Measurements from ENCODE around the gene GZMH. TPM values are rescaled to one million over a fixed set of nuclear protein-coding genes. Genes with fewer than 3 reads are reported as not detected.
"Not testable (repeated sequence)": the region's sequence is repeated elsewhere in the genome, so short reads cannot be mapped to it uniquely, and the experiment has no call there.

Gene GZMH
- total and polyA plus RNA-seq, 7 experiments from 2014 or later, result 0.70 to 67.6 (median 1.6) TPM

- Histone ChIP-seq H3K4me1 (ENCODE audit: control insufficient read depth in 2 of 2, insufficient read depth in 2 of 2, low read length in 2 of 2) (peaks cover 0 to 51% of the 10 kb centered on the region in 2 donors), H3K27me3 (ENCODE audit: control insufficient read depth in 2 of 2, insufficient read depth in 2 of 2, low read length in 2 of 2) (no peaks in the 10 kb centered on the region), H3K4me3 (ENCODE audit: low read length) (no peak overlapping the region), H3K36me3 (ENCODE audit: control insufficient read depth in 2 of 3, insufficient read depth in 3 of 3, low read length in 3 of 3) (no peaks in the 10 kb centered on the region), H3K9me3 (ENCODE audit: control insufficient read depth in 2 of 3, low read length in 3 of 3) (no peaks in the 10 kb centered on the region), H3K27ac (ENCODE audit: low read depth, low read length) (no peak overlapping the region)
- POLR2A ChIA-PET, result no interaction called here
- Mint-ChIP-seq H3K36me3 (peaks cover 0 to 4% (median 0%) of the 10 kb centered on the region in 5 donors), H3K27me3 (peaks cover 0 to 4% (median 0%) of the 10 kb centered on the region in 5 donors), H3K4me1 (peaks cover 0 to 56% (median 3%) of the 10 kb centered on the region in 7 donors), H3K4me3 (peak overlapping the region in 2 of 10 donors; percentile 52 to 85), H3K9me3 (peaks cover 0 to 3% (median 0%) of the 10 kb centered on the region in 11 donors), H3K27ac (peak overlapping the region in 6 of 9 donors; percentile 18 to 86 (median 36))
- DNase-seq, result peak in 8 of 9 donors; percentile 18 to 75 (median 46)
- intact Hi-C loops (cut with micrococcal nuclease), result loop anchor here (1.0 to 5.0 kb wide), 9 partner anchors 29 to 527 kb away; partner anchors contain the start of gene GZMB (in 1 of the 2)
- ATAC-seq, result peak; percentile 79
- CTCF ChIA-PET, result interaction anchor here (0.7 to 2.1 kb wide), 9 partner anchors 27 to 129 kb away, joined by 3 to 10 read pairs (median 4); no protein-coding TSS in a partner anchor
Measured at GRCh38 chr14:24605435-24606190, 3.9 kb downstream of the GZMH start.

- Mint-ChIP-seq H3K27ac (no peak overlapping the region), H3K27me3 (peaks cover 12 to 28% (median 14%) of the 10 kb centered on the region in 5 donors), H3K36me3 (peaks cover 0 to 33% (median 9%) of the 10 kb centered on the region in 5 donors), H3K9me3 (peaks cover 13 to 62% (median 44%) of the 10 kb centered on the region in 11 donors), H3K4me1 (peaks cover 0 to 12% (median 0%) of the 10 kb centered on the region in 7 donors), H3K4me3 (no peak overlapping the region)
- DNase-seq (no peak), ATAC-seq (no peak)
- Histone ChIP-seq H3K27ac (ENCODE audit: low read depth, low read length) (no peak overlapping the region), H3K36me3 (ENCODE audit: control insufficient read depth in 2 of 3, insufficient read depth in 3 of 3, low read length in 3 of 3) (no peaks in the 10 kb centered on the region), H3K4me3 (ENCODE audit: low read length) (no peak overlapping the region), H3K9me3 (ENCODE audit: control insufficient read depth in 2 of 3, low read length in 3 of 3) (peaks cover 0 to 7% (median 0%) of the 10 kb centered on the region in 3 experiments), H3K27me3 (ENCODE audit: control insufficient read depth in 2 of 2, insufficient read depth in 2 of 2, low read length in 2 of 2) (no peaks in the 10 kb centered on the region), H3K4me1 (ENCODE audit: control insufficient read depth in 2 of 2, insufficient read depth in 2 of 2, low read length in 2 of 2) (no peaks in the 10 kb centered on the region)
- POLR2A ChIA-PET, result no interaction called here
- intact Hi-C loops (cut with micrococcal nuclease), result no loop called here
- CTCF ChIA-PET, result no interaction called here
Measured at GRCh38 chr14:24597403-24597802, 12.1 kb downstream of the GZMH start.

- CTCF ChIA-PET, result no interaction called here
- intact Hi-C loops (cut with micrococcal nuclease), result no loop called here
Measured at GRCh38 chr14:24595073-24595808, 14.2 kb downstream of the GZMH start.

GRCh38 chr14:24591004-24591403 lies 18.5 kb downstream of the GZMH start:
- peaks cover 7 to 39% (median 20%) of the 10 kb centered on the region in 5 donors for H3K27me3 Mint-ChIP-seq
- peaks cover 0 to 10% (median 4%) of the 10 kb centered on the region in 5 donors for H3K36me3 Mint-ChIP-seq
- H3K4me1 Mint-ChIP-seq; H3K9me3 ChIP-seq (ENCODE audit: control insufficient read depth in 2 of 3, low read length in 3 of 3); H3K27ac ChIP-seq (ENCODE audit: low read depth, low read length); POLR2A ChIA-PET; intact Hi-C loops (cut with micrococcal nuclease); ATAC-seq; H3K4me1 ChIP-seq (ENCODE audit: control insufficient read depth in 2 of 2, insufficient read depth in 2 of 2, low read length in 2 of 2); CTCF ChIA-PET; H3K27ac Mint-ChIP-seq; H3K4me3 ChIP-seq (ENCODE audit: low read length); DNase-seq; H3K36me3 ChIP-seq (ENCODE audit: control insufficient read depth in 2 of 3, insufficient read depth in 3 of 3, low read length in 3 of 3); H3K4me3 Mint-ChIP-seq; H3K27me3 ChIP-seq (ENCODE audit: control insufficient read depth in 2 of 2, insufficient read depth in 2 of 2, low read length in 2 of 2): not testable (repeated sequence)
- H3K9me3 Mint-ChIP-seq, result peaks cover 13 to 45% (median 27%) of the 10 kb centered on the region in 11 donors

More at GRCh38 chr14:24595073-24595808, 14.2 kb downstream of the GZMH start:
- peaks cover 0 to 12% (median 0%) of the 10 kb centered on the region in 7 donors for H3K4me1 Mint-ChIP-seq
- H3K4me3 ChIP-seq (ENCODE audit: low read length), result no peak overlapping the region
- H3K36me3 Mint-ChIP-seq, result peaks cover 0 to 31% (median 9%) of the 10 kb centered on the region in 5 donors
- H3K36me3 ChIP-seq (ENCODE audit: control insufficient read depth in 2 of 3, insufficient read depth in 3 of 3, low read length in 3 of 3), result no peaks in the 10 kb centered on the region
- peaks cover 17 to 62% (median 43%) of the 10 kb centered on the region in 11 donors for H3K9me3 Mint-ChIP-seq
- DNase-seq (no peak), ATAC-seq (no peak)
- POLR2A ChIA-PET, result no interaction called here
- no peaks in the 10 kb centered on the region for H3K27me3 ChIP-seq (ENCODE audit: control insufficient read depth in 2 of 2, insufficient read depth in 2 of 2, low read length in 2 of 2)
- peak overlapping the region in 1 of 10 donors; percentile 17 for H3K4me3 Mint-ChIP-seq
- H3K27me3 Mint-ChIP-seq, result peaks cover 12 to 31% (median 17%) of the 10 kb centered on the region in 5 donors
- no peak overlapping the region for H3K27ac Mint-ChIP-seq
- H3K9me3 ChIP-seq (ENCODE audit: control insufficient read depth in 2 of 3, low read length in 3 of 3), result peaks cover 0 to 7% (median 0%) of the 10 kb centered on the region in 3 experiments
- no peaks in the 10 kb centered on the region for H3K4me1 ChIP-seq (ENCODE audit: control insufficient read depth in 2 of 2, insufficient read depth in 2 of 2, low read length in 2 of 2)
- no peak overlapping the region for H3K27ac ChIP-seq (ENCODE audit: low read depth, low read length)

GRCh38 chr14:24584402-24584801 lies 25.1 kb downstream of the GZMH start:
- DNase-seq; CTCF ChIA-PET; H3K9me3 ChIP-seq (ENCODE audit: control insufficient read depth in 2 of 3, low read length in 3 of 3); H3K4me1 Mint-ChIP-seq; H3K4me3 ChIP-seq (ENCODE audit: low read length); H3K4me3 Mint-ChIP-seq; POLR2A ChIA-PET; H3K27me3 ChIP-seq (ENCODE audit: control insufficient read depth in 2 of 2, insufficient read depth in 2 of 2, low read length in 2 of 2); ATAC-seq; H3K27ac Mint-ChIP-seq; H3K36me3 ChIP-seq (ENCODE audit: control insufficient read depth in 2 of 3, insufficient read depth in 3 of 3, low read length in 3 of 3); intact Hi-C loops (cut with micrococcal nuclease); H3K4me1 ChIP-seq (ENCODE audit: control insufficient read depth in 2 of 2, insufficient read depth in 2 of 2, low read length in 2 of 2); H3K27ac ChIP-seq (ENCODE audit: low read depth, low read length): not testable (repeated sequence)
- Mint-ChIP-seq H3K36me3 (peaks cover 0 to 11% (median 0%) of the 10 kb centered on the region in 5 donors), H3K27me3 (peaks cover 0 to 28% (median 0%) of the 10 kb centered on the region in 5 donors), H3K9me3 (peaks cover 3 to 30% (median 13%) of the 10 kb centered on the region in 11 donors)

- Mint-ChIP-seq H3K27me3 (peaks cover 0 to 18% (median 9%) of the 10 kb centered on the region in 5 donors), H3K4me1 (peaks cover 0 to 7% (median 0%) of the 10 kb centered on the region in 7 donors), H3K27ac (no peak overlapping the region), H3K4me3 (no peak overlapping the region), H3K9me3 (peaks cover 0 to 2% (median 0%) of the 10 kb centered on the region in 11 donors), H3K36me3 (no peaks in the 10 kb centered on the region)
- Histone ChIP-seq H3K9me3 (ENCODE audit: control insufficient read depth in 2 of 3, low read length in 3 of 3) (no peaks in the 10 kb centered on the region), H3K4me1 (ENCODE audit: control insufficient read depth in 2 of 2, insufficient read depth in 2 of 2, low read length in 2 of 2) (no peaks in the 10 kb centered on the region), H3K36me3 (ENCODE audit: control insufficient read depth in 2 of 3, insufficient read depth in 3 of 3, low read length in 3 of 3) (no peaks in the 10 kb centered on the region), H3K4me3 (ENCODE audit: low read length) (no peak overlapping the region), H3K27ac (ENCODE audit: low read depth, low read length) (no peak overlapping the region), H3K27me3 (ENCODE audit: control insufficient read depth in 2 of 2, insufficient read depth in 2 of 2, low read length in 2 of 2) (no peaks in the 10 kb centered on the region)
- CTCF ChIA-PET, result no interaction called here
- intact Hi-C loops (cut with micrococcal nuclease), result no loop called here
- POLR2A ChIA-PET, result no interaction called here
- ATAC-seq (no peak), DNase-seq (no peak)
Measured at GRCh38 chr14:24578558-24578957, 30.9 kb downstream of the GZMH start.
